ENCODE data around the gene SELL. TPM values are rescaled to one million over a fixed set of nuclear protein-coding genes. Genes with fewer than 3 reads are reported as not detected.

The SELL gene
- total RNA-seq = 0.26 TPM in 1 of 2 replicates, not detected in the other

DNA sequence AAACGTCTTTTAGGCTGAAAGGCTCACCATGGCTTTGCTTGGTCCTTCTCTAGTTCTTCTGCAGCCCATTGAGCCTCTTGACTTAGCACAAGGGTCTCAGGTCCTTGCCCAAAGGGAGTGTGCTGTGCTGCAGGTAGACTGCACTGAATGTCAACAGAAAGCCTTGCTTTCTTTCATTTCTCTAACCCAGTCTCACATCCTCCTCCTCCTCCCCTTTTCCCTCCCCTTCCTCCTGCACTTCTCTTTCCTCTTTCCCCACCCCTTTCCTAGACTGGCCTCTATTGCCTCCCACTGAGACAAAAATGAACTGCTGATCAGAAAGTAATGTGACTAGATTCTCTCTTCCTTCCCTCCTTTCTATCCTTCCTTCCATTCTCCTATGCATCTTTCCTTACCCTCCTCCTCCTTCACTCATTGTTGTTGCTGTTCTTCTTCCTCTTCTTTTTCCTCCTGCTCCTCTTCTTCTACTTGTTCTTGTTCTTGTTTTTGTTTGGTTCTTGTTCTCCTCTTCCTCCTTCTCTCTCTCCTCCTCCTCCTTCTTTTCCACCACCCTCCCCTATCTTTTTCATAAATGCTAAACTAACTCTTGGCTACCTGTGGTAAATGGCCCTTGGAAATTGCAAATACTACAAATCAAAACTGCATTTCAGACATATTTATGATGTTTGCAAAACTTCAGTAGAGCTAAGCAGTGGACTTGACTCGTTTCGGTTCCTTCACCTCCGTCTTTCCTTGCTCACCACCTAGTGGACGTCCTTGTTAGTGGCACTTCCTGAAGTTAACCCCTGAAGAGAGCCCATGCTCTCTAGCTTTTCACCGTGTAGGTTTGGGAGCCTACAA, at the start of gene SELL:
SELL (minus strand) TSS at position 152 of the 840 bp plus-strand sequence; CDS start at position 30, 122 bp downstream.

DNA sequence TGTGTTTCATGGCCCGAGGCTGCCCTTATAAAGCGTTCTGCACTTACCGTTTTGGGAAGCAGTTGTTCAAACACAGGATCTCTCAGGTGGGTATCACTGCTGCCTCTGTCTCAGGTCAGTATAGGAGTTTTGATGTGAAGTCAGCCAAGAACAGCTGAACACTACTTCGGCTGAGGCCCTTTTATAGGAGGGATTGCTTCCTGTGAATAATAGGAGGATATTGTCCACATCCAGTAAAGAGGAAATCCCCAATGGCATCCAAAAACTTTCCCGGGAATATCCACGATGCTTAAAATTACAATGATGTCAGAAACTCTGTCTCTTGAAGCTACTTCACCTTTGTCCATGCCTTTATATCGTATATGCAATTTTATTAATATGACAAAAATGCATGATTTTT, 22.5 kb upstream of the SELL start, which contains the start of gene SELE:
SELE (minus strand) TSS at position 156 of the 400 bp plus-strand sequence. CDS start 467 bp downstream, outside the sequence.

Other genes with a start within 250 kb of the SELL start
- gene SLC19A2, start 225.7 kb downstream of the SELL start, total RNA-seq = 8.3 and 11.8 TPM in 2 replicates
- gene F5, start 125.1 kb downstream of the SELL start, total RNA-seq = not detected in 2 replicates
- 0.58 TPM in 1 of 2 replicates, not detected in the other for gene SELP, start 81.5 kb downstream of the SELL start, total RNA-seq
- gene SELE, start 22.5 kb upstream of the SELL start, total RNA-seq = not detected in 2 replicates
- 7.7 and 9.3 TPM in 2 replicates for gene METTL18, start 83.3 kb upstream of the SELL start, total RNA-seq
- 4.0 and 4.6 TPM in 2 replicates for gene SCYL3, start 182.3 kb upstream of the SELL start, total RNA-seq